ENCODE measurements around the gene IL1RAPL2.

IL1RAPL2 gene

GRCh38 chrX:105553118-105553517, 987.1 kb downstream of the IL1RAPL2 start:
- TF ChIP-seq CTCF (conservative IDR thresholded peaks at IDR 0.05; ENCODE audit: low read depth): no peak
- DNase-seq (ENCODE audit: low spot score): peak; percentile 8
- POLR2A ChIA-PET (ENCODE audit: low non-redundant PET): no interaction called here
- no peak overlapping the region for H3K27ac ChIP-seq
- CTCF ChIA-PET: interaction anchor here (0.5 to 0.6 kb wide), 2 partner anchors 22 to 292 kb away, joined by 3 read pairs; no protein-coding TSS in a partner anchor

- TF ChIP-seq CTCF (conservative IDR thresholded peaks at IDR 0.05; ENCODE audit: low read depth): no peak
- H3K27ac ChIP-seq: no peak overlapping the region
- DNase-seq (ENCODE audit: low spot score): peak; percentile 38
- CTCF ChIA-PET: no interaction called here
- POLR2A ChIA-PET (ENCODE audit: low non-redundant PET): no interaction called here
Measured at GRCh38 chrX:105564501-105564900, 998.5 kb downstream of the IL1RAPL2 start.

- CTCF ChIA-PET: no interaction called here
- POLR2A ChIA-PET (ENCODE audit: low non-redundant PET): no interaction called here
- DNase-seq (ENCODE audit: low spot score): no peak
- no peak overlapping the region for H3K27ac ChIP-seq
- no peak for TF ChIP-seq CTCF (conservative IDR thresholded peaks at IDR 0.05; ENCODE audit: low read depth)
Measured at GRCh38 chrX:105565856-105566255, 999.9 kb downstream of the IL1RAPL2 start.

GRCh38 chrX:105567082-105567481, 1001.1 kb downstream of the IL1RAPL2 start:
- no peak overlapping the region for H3K27ac ChIP-seq
- CTCF ChIA-PET: no interaction called here
- no peak for TF ChIP-seq CTCF (conservative IDR thresholded peaks at IDR 0.05; ENCODE audit: low read depth)
- POLR2A ChIA-PET (ENCODE audit: low non-redundant PET): no interaction called here
- DNase-seq (ENCODE audit: low spot score): no peak

GRCh38 chrX:105608745-105609144, 1042.7 kb downstream of the IL1RAPL2 start:
- POLR2A ChIA-PET (ENCODE audit: low non-redundant PET): no interaction called here
- TF ChIP-seq CTCF (conservative IDR thresholded peaks at IDR 0.05; ENCODE audit: low read depth): no peak
- no peak overlapping the region for H3K27ac ChIP-seq
- peak; percentile 3 for DNase-seq (ENCODE audit: low spot score)
- CTCF ChIA-PET: interaction anchor here (0.7 kb wide), 1 partner anchor 90 kb away, joined by 4 read pairs; no protein-coding TSS in a partner anchor

- POLR2A ChIA-PET (ENCODE audit: low non-redundant PET): no interaction called here
- no peak overlapping the region for H3K27ac ChIP-seq
- no peak for DNase-seq (ENCODE audit: low spot score)
- TF ChIP-seq CTCF (conservative IDR thresholded peaks at IDR 0.05; ENCODE audit: low read depth): no peak
- CTCF ChIA-PET: interaction anchor here (0.7 kb wide), 1 partner anchor 516 kb away, joined by 3 read pairs; no protein-coding TSS in a partner anchor
Measured at GRCh38 chrX:105609530-105609929, 1043.5 kb downstream of the IL1RAPL2 start.

- CTCF ChIA-PET: no interaction called here
- DNase-seq (ENCODE audit: low spot score): peak; percentile 2
- TF ChIP-seq CTCF (conservative IDR thresholded peaks at IDR 0.05; ENCODE audit: low read depth): no peak
- no peak overlapping the region for H3K27ac ChIP-seq
- POLR2A ChIA-PET (ENCODE audit: low non-redundant PET): no interaction called here
Measured at GRCh38 chrX:105610411-105610810, 1044.4 kb downstream of the IL1RAPL2 start.

All from RWPE1 (cell line).